C4-2B (cell line): ENCODE data around the gene SLC37A3.

Experiments used
- ZFX ChIP-seq: fragments of 450-650 bp; IDR thresholded peaks from 2 replicates; pipeline ENCODE4 v1.6.1; 2017
- TF ChIP-seq, protein P1 (sequence below): fragments of 450-650 bp; conservative IDR thresholded peaks from 2 replicates; pipeline ENCODE4 v1.5.1; 2017; ENCODE audit warnings: mild to moderate bottlenecking

DNA sequence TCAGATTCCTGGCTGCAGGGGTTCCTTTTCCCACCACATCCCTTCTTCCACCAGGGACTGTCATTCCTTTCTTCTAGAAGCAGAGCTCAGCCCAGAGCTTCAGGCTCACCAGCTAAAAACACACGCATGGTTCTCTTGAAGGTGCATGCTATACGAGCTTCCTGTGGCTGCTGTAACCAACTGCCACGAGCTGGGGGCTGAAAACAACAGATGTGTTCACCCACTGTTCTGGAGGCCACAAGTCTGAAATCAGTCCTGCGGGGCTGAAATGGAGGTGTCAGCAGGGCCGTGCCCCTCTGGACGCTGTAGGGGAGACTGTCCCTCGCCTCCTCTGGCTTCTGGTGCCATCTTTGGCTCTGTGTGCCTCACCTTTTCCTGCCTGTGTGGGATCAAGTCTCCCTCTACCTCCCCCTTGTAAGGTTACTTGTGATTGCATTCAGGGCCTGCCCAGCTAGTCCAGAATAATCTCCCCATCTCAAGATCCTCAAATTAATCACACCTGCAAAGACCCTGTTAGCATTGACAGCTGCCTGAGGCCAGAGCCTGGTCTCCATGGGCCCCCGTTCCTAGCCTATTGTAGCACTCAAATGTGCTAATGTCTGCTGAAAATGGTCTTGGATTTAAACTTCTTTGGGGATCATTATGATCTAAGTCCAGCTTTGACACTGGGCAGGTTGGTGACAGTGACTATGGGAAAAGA is 19.3 kb upstream of the SLC37A3 start:
- TF ChIP-seq, protein P1, sequence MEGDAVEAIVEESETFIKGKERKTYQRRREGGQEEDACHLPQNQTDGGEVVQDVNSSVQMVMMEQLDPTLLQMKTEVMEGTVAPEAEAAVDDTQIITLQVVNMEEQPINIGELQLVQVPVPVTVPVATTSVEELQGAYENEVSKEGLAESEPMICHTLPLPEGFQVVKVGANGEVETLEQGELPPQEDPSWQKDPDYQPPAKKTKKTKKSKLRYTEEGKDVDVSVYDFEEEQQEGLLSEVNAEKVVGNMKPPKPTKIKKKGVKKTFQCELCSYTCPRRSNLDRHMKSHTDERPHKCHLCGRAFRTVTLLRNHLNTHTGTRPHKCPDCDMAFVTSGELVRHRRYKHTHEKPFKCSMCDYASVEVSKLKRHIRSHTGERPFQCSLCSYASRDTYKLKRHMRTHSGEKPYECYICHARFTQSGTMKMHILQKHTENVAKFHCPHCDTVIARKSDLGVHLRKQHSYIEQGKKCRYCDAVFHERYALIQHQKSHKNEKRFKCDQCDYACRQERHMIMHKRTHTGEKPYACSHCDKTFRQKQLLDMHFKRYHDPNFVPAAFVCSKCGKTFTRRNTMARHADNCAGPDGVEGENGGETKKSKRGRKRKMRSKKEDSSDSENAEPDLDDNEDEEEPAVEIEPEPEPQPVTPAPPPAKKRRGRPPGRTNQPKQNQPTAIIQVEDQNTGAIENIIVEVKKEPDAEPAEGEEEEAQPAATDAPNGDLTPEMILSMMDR: no peak
- TF ChIP-seq ZFX: no peak
